BE2C (cell line): Measurements from ENCODE around the gene DAPP1.

Source experiments
- DNase-seq: peaks from one replicate; pipeline ENCODE4 v3.0.0-alpha.2; 2020
- H3K27me3 ChIP-seq: fragments of 250-450 bp; sonication (Bioruptor Pico); 2 replicates; pipeline ENCODE4 v1.5.1; 2020; ENCODE audit warnings: mild to moderate bottlenecking
- H3K36me3 ChIP-seq: fragments of 250-450 bp; sonication (Bioruptor Pico); 2 replicates; pipeline ENCODE4 v1.5.1; 2020; ENCODE audit warnings: mild to moderate bottlenecking
- H3K4me1 ChIP-seq: fragments of 250-450 bp; sonication (Bioruptor Pico); 2 replicates; pipeline ENCODE4 v1.5.1; 2020
- H3K4me3 ChIP-seq: 2 replicates; pipeline ENCODE4 v1.5.1; 2011; ENCODE audit warnings: low read depth, low read length
- H3K9me3 ChIP-seq: fragments of 250-450 bp; sonication (Bioruptor Pico); 2 replicates; pipeline ENCODE4 v1.5.1; 2020
- CTCF ChIP-seq: IDR thresholded peaks from 2 replicates; pipeline ENCODE4 v1.5.1; 2012; ENCODE audit warnings: mild to moderate bottlenecking, low read depth, low read length

DAPP1 gene

GRCh38 chr4:99845708-99846469 lies 29.3 kb downstream of the DAPP1 start:
- Histone ChIP-seq H3K36me3 (no peaks in the 10 kb centered on the region), H3K4me3 (no peak overlapping the region), H3K27me3 (no peaks in the 10 kb centered on the region), H3K4me1 (no peaks in the 10 kb centered on the region), H3K9me3 (no peaks in the 10 kb centered on the region)
- TF ChIP-seq CTCF = no peak
- no peak for DNase-seq

GRCh38 chr4:99846891-99847290 lies 30.3 kb downstream of the DAPP1 start:
- H3K9me3 ChIP-seq = no peaks in the 10 kb centered on the region

GRCh38 chr4:99847362-99847976 lies 30.8 kb downstream of the DAPP1 start:
- Histone ChIP-seq H3K9me3 (no peaks in the 10 kb centered on the region), H3K4me3 (no peak overlapping the region), H3K4me1 (no peaks in the 10 kb centered on the region), H3K36me3 (no peaks in the 10 kb centered on the region), H3K27me3 (no peaks in the 10 kb centered on the region)
- no peak for DNase-seq
- no peak for TF ChIP-seq CTCF

More at GRCh38 chr4:99846891-99847290, 30.3 kb downstream of the DAPP1 start:
- no peak overlapping the region for H3K4me3 ChIP-seq
- TF ChIP-seq CTCF = no peak
- DNase-seq = no peak
- H3K4me1 ChIP-seq = no peaks in the 10 kb centered on the region
- no peaks in the 10 kb centered on the region for H3K36me3 ChIP-seq
- H3K27me3 ChIP-seq = no peaks in the 10 kb centered on the region

- H3K36me3 ChIP-seq = no peaks in the 10 kb centered on the region
- H3K27me3 ChIP-seq = no peaks in the 10 kb centered on the region
- no peaks in the 10 kb centered on the region for H3K4me1 ChIP-seq
- H3K9me3 ChIP-seq = no peaks in the 10 kb centered on the region
- no peak for TF ChIP-seq CTCF
- no peak overlapping the region for H3K4me3 ChIP-seq
- DNase-seq = no peak
Measured at GRCh38 chr4:99848591-99849001, 32.0 kb downstream of the DAPP1 start.

GRCh38 chr4:99852199-99852749 lies 35.6 kb downstream of the DAPP1 start:
- no peak for DNase-seq
- Histone ChIP-seq H3K4me3 (no peak overlapping the region), H3K9me3 (no peaks in the 10 kb centered on the region)

More at GRCh38 chr4:99852199-99852749, 35.6 kb downstream of the DAPP1 start:
- no peak for TF ChIP-seq CTCF
- Histone ChIP-seq H3K4me1 (no peaks in the 10 kb centered on the region), H3K27me3 (peaks cover 3% of the 10 kb centered on the region; the same call in 1 of the 2 replicates), H3K36me3 (no peaks in the 10 kb centered on the region)
